GM19025 (cell line): ENCODE data around the gene ZNF780A.
"Not testable (repeated sequence)": the region's sequence is repeated elsewhere in the genome, so short reads cannot be mapped to it uniquely, and the experiment has no call there.

Source experiments
- ATAC-seq: cut with Tn5 transposase; IDR thresholded peaks from one replicate; pipeline ENCODE4 v1.9.1; 2021; ENCODE audit warnings: mild to moderate bottlenecking, low read depth, moderate library complexity; ENCODE audit not compliant: unreplicated experiment

Gene ZNF780A

DNA sequence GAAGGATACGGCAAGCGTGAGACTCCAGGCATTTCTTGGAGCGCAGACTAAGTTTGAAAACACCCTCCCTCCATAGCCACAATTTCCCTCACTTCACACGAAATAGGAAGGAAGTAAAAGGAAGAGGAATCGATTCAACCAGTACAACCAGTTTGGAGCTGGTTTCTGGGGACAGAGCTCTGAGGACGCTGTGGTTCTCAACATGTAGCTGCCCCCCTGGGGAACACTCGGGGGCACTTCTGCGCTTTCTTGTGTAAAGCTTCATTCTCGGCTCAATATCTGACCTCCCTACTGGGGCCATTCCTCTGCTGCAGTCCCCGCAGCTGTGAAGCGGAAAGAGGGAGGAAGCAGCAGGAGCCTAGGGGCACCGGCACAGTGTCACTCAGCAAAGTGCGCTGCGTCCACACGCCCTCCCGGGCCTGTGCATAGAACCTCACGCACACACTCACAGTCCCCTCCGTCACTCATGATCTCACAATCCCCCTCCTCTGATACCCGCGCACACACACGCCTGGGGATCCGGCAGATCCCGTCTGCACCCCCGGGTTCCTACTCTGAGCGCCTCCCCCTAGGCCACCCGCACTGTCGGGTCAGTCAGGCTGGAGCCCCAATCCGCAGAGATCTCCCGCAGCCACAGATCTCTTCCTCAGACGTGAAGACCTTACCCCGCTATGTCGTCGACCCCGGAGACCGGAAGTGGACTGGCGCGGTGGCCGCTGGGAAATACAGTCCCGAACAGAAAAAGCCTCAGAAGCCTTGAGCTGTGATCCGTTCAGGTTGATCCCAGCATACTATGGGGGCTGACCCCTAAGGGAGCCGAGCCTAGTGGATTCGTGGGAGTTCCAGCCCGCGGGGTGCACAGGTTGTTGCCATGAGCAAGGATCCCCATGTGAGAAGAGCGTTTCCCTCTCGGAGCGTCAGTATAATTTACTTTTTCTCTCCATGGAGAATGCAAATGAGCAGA, at the start of gene ZNF780A:
Gene ZNF780A (minus strand): TSS at position 703 of the 964 bp plus-strand sequence. CDS start 6,190 bp downstream, outside the sequence.
- peak; percentile 61 for ATAC-seq

DNA sequence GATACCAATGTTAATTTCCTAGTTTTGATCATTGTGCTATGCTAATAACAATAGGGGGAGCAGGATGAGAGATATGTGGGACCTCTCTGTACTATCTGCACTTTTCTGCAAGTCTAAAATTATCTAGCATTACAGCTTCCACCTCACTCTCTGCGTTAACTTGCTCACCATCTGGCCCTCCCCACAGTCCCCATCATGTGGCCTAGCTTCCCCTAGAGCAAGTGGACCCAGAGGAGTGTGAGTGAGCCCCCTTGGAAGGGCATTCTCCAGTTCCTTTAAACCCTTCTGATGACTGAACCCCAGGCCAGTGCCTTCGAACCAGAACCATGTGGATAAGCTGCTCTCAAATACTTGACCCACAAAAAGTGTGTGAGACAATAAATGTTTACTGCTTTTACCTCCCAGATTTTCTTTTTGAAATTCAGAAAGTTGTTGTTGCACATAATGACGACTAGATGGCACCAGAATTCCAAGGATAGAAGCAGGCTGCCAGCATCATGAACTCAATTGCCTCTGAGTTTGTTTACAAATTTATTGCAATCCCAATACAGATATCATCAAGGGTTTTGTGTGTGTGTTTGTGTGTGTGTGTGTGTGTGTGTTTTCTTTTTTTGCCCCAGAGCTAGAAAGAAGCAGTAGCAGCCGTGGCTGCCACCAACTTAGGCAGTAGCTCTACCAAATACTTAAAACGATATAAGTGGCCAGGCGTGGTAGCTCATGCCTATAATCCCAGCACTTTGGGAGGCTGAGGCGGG, 49.0 kb upstream of the ZNF780A start:
- no peak for ATAC-seq

DNA sequence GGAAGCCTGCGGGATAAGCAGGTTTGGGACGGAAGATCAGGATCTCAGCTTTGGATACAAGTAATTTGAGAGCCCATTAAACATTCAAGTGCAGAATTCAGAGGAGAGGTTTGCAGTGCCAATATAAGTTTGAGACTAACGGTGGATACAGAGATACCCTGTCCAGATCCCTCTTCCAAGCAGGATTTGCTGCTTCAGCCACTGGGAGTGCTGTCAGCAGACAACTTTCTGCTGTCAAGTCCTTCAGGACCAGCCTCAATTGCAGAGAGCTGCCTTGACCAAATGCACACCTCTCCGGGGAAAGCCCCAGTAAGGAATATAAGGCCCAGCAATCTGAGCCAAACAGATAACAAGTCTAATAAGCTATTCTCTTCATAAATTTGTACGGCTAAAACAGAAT, 46.1 kb upstream of the ZNF780A start:
- ATAC-seq, result no peak

DNA sequence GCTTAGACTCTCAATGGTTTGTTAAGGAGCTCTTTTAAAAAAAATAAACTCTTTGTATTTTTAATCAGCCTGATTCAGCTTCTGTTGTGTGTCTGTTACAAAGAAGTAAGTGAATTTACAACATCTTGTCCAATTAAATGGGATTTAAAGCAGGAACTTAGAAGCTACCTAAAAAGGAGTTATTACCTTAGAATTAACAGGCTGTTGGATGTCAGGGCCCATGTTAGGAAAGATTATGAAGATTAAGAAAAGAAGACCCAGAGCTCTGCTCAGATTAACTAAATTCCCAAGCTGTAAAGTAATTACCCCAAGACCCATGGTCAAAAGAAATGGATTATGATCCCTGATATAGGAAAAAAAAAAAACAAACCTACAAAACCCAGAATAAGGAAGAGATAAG, 44.1 kb upstream of the ZNF780A start:
- no peak for ATAC-seq

DNA sequence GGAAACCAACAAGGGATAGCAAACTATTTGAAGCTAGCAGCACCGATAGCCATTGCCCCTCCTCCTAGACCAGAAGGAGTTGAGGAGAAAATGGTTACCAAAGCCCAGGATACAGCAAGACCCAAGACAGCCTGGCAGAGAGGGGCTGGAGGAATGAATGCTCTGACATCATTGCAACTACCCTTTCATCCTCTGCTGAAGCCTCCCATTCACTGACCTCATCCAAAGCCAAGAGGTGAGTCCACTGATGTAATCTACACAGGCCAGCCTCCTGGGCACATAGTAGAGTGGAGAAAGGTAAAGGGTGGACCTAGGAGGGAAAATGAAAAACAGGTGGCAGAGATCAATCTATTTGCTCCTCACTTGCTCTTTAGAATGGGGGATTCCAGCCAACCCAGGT, 42.7 kb upstream of the ZNF780A start:
- no peak for ATAC-seq

DNA sequence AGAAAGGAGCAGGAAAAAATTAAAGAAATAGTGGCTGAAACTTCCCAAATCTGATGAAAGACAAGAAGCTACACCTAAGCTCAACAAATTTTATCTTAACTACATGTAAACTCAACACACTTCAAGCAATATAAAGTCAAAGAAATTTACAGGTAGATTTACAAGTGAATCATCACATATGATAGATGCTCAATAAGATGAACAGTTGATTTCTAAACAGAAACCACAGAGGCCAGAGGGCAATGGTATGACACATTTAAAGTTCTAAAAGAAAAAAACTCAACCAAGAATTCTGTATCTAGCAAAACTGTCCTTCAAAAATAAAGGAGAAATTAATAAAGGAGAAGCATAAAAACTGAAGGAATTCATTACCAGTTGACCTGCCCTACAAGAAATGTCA, 39.3 kb upstream of the ZNF780A start:
- no peak for ATAC-seq

DNA sequence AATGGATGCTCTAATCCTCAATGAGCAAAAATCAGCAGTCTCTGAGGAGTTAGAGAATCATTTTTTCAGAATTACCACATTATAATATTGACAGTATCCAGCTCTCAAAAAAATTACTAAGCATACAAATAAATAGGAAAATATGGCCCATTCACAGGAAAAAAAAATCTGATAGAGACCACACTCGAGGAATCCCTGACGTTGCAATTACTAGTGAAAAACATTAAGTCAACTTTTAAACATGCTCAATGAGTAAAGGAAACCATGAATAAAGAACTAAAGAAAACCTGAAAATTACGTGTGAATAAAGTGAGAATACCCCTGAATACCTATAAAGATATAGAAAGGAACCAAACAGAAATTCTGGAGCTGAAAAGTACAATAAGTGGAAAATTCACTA, 38.7 kb upstream of the ZNF780A start:
- no peak for ATAC-seq

DNA sequence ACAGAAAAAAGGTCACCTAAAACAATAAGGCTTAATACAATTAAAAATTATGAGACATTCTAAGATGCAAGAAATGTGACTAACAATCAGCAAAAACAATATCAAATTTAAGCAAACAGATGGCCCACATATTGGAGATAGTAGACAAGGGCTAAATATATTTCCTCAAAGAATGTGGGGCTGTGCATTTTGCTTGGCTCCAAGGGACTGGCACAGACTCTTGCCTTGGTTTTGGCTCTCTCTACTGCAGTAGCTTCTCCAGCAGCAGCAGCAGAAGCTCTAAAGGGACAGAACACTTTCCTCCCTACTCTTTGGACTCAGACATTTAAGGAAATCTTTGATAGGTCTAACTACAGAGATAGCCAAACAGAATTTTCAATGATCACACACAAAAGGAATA, 38.2 kb upstream of the ZNF780A start:
- ATAC-seq, result no peak

DNA sequence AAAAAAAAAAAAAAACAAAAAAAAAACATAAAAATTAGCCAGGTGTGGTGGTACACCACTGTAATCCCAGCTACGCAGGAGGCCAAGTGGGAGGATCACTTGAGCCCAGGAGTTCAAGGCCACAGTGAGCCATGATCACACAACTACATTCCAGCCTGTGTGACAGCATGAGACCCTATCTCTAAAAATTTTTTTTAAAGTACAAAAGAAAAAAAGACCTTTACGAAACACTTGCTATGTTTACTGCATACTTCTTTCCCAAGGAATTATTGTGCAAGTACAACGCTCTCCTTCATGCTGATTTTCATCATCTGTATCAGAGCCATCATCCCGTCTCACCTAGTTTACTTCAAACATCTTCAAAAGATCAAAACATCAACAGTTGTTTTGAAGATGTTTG, 28.6 kb upstream of the ZNF780A start:
- ATAC-seq, result no peak

DNA sequence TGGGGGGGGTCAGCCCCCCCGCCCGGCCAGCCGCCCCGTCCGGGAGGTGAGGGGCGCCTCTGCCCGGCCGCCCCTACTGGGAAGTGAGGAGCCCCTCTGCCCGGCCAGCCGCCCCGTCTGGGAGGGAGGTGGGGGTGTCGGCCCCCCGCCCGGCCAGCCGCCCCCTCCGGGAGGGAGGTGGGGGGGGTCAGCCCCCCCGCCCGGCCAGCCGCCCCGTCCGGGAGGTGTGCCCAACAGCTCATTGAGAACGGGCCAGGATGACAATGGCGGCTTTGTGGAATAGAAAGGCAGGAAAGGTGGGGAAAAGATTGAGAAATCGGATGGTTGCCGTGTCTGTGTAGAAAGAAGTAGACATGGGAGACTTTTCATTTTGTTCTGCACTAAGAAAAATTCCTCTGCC, 27.9 kb upstream of the ZNF780A start:
- ATAC-seq, result not testable (repeated sequence)

DNA sequence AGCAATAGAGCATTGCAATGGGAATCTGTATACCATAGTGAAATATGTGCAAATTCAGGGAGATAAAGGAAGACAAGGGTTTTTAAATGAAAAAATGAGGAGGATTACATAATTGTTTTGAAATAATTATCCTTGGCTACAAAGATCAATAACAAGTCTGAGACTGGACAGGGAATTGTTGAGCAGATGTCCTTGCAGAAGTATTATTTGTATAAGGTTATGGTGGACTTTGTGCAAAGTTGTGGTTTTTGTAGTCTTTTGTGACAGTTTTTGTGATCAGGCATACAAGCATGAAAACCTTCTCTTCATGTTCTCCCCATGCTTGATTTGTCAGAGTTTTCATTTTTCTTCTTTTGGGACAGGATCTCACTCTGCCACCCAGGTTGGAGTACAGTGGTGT, 25.3 kb upstream of the ZNF780A start:
- ATAC-seq, result no peak

DNA sequence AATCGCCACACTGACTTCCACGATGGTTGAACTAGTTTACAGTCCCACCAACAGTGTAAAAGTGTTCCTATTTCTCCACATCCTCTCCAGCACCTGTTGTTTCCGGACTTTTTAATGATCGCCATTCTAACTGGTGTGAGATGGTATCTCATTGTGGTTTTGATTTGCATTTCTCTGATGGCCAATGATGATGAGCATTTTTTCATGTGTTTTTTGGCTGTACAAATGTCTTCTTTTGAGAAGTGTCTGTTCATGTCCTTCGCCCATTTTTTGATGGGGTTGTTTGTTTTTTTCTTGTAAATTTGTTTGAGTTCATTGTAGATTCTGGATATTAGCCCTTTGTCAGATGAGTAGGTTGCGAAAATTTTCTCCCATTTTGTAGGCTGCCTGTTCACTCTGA, 23.4 kb upstream of the ZNF780A start:
- ATAC-seq, result not testable (repeated sequence)

DNA sequence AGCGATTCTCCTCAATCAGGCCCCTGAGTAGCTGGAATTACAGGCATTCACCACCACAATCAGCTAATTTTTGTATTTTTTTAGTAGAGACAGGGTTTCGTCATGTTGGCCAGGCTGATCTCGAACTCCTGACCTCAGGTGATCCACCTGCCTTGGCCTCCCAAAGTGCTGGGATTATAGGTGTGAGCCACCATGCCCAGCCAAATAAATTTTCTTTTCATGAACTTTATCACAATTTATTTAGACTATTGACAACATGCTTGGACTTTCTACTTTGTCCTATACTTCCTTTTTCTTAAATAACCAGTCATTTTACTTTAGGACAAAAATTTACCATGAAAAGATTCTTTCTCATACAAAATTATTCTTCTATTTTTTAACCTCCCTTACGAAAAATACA, 21.5 kb upstream of the ZNF780A start:
- ATAC-seq, result not testable (repeated sequence)

DNA sequence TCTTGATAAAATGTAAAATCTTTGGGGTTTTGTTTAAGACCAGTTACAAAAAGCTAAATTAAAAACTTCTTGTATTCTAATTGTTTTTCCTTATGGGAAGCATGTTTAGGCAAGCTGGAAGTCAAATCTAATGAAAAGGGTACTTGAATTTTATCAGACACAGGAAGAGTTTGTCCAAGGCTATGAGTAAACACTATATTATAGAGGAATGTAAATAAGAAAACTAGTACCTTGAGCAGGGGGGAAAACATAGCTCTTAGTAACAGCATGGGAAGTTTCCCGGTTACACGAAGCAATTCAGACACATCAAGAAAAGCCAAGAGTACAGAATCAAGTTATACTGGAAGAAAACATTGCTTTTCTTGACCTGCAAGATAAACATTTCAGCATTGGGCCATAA, 19.8 kb upstream of the ZNF780A start:
- no peak for ATAC-seq

DNA sequence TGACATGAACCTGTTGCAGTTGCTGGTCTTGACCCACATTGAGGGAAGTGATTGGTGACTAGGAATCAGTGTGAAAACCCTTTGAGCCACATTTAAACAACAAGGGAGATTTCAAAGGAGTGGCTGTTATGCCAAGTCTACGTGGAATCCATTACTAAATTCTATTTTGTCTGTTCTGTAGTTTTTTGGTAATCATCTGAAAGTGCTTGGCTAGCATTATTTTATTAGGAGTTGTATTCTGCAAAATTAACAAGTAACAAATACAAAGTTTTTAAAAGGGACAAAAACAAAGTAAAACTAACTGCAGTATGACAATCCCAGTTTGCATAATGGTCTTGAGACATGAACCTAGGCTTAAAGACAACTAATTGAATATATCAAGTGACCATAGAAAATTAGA, 14.0 kb upstream of the ZNF780A start:
- ATAC-seq, result no peak

DNA sequence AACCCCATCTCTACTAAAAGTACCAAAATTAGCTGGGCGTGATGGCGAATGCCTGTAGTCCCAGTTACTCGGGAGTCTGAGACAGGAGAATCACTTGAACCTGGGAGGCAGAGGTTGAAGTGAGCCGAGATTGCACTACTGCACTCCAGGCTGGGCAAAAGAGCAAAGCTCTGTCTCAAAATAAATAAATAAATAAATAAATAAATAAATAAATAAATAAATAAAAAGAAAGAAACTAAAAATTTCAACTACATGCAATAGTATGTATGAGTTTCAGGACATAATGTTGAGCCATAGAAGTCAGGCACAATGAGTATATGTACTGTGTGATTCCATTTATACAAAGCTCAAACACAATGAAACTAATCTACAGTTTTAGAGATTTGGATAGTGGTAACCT, 12.9 kb upstream of the ZNF780A start:
- no peak for ATAC-seq

DNA sequence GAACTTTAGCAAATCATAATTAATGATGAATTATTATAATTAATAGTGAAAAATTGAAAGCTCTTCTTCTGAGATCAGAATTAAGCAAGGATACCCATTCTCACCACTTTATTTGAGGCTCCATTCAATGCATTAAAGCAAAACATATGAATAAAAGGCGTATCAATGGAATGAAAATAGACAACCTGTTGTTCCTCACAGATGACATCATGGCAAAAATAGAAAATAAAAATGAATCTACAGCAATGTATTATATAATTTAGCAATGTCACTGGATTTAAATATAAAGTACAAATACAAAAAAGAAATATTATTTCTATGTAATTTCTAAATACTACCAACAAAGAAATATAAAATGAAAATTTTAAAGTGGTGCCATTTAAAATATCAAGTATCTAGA, 11.1 kb upstream of the ZNF780A start:
- no peak for ATAC-seq

DNA sequence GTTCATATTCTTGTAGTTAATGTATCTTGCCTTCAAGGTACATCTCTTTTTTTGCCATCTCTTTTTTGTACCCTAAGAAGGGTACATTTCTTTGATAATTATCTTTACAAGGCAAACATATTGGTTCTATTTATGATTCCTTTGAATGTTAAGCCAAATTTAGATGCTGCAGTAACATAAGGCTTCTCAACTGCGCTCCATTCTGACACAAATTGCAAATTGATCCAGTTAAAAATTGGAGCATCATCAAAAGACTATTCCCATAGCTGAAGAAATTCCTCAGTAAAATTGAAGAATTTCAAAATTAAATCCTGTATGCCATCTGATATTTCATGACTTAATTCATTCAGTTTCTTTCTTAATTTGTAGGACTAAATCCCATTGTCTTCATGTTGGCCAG, 2.7 kb upstream of the ZNF780A start:
- no peak for ATAC-seq

DNA sequence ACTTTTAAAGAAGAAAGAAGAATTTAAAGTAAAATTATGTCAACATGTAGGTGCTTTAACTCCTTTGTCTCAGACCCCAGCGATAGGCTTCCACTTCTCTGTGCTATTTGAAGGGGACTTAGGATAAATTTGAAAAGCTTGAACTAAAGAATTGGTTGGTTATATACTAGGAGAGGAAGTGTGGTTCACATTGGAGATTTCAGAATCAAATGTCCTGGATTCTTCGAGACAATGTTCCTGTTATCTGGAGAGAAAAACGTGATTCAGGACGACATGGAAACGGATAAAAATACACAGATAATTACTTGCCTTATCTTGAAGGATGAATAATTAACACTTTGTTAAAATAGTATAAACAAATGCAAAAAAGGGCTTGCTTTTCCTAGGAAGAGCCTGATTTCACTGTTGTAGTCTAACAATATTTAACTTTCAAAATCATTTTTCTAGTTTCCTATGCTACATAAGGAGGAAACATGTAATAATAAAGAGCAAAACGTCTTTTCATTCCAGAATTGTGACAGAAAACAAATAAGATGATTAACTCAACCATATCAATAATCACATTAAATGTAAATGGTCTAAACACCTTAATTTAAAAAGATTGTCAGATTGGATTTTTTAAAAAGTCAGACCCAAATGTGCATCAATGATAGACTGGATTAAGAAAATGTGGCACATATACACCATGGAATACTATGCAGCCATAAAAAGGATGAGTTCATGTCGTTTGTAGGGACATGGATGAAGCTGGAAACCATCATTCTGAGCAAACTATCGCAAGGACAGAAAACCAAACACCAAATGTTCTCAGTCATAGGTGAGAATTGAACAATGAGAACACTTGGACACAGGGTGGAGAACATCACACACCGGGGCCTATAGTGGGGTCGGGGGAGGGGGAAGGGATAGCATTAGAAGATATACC, 724 bp upstream of the ZNF780A start:
- no peak for ATAC-seq

DNA sequence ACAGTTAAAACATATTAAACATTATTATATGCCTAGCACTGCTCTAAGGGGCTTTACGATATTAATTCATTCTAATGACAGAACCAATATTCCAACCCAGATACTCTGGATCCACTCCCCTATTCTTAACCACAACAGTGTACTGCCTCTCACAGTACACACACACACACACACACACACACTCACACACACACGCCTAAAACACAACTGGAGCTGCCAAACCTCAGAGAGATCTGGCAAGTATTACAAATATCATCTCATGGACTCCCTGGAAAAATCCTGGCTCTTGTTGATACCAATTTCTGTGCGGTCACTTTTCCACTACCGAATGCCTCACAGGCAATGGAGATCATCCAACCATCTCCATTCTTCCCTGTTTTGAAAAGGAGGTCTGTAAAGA, 1.3 kb downstream of the ZNF780A start:
- ATAC-seq, result no peak
